Small intestine (tissue), 7 donors: ENCODE results near the gene PALLD. TPM values are rescaled to one million over a fixed set of nuclear protein-coding genes. Genes with fewer than 3 reads are reported as not detected.

Experiments used
- DNase-seq, 2 donors: peaks; one replicate each; pipeline versions ENCODE4 v3.0.0 to v3.0.0-alpha.2; 2013
- FAIRE-seq: peaks from 2 replicates; lab custom pipeline; 2012; peaks lifted over from hg19 to GRCh38; lab: Jason Lieb, UNC
- H3K27ac ChIP-seq, 3 donors: one replicate each; pipeline ENCODE4 v1.5.1; 2013; ENCODE audit warnings: low read length in 2 of 3, mild to moderate bottlenecking in 2 of 3, control low read depth in 1 of 3, inconsistent platforms in 1 of 3, low read depth in 1 of 3, moderate library complexity in 1 of 3
- H3K27me3 ChIP-seq, 3 donors: one replicate each; pipeline ENCODE4 v1.6.1; 2013; ENCODE audit warnings: low read length in 3 of 3, inconsistent platforms in 1 of 3; ENCODE audit not compliant: control insufficient read depth in 3 of 3, insufficient read depth in 3 of 3
- H3K36me3 ChIP-seq, 3 donors: one replicate each; pipeline ENCODE4 v1.6.1; 2013; ENCODE audit warnings: low read length in 3 of 3, inconsistent platforms in 1 of 3, low read depth in 1 of 3, mild to moderate bottlenecking in 1 of 3, moderate library complexity in 1 of 3; ENCODE audit not compliant: control insufficient read depth in 3 of 3, insufficient read depth in 2 of 3
- H3K4me1 ChIP-seq, 3 donors: one replicate each; pipeline ENCODE4 v1.6.1; 2013; ENCODE audit warnings: low read length in 2 of 3, inconsistent platforms in 1 of 3, low read depth in 1 of 3, mild to moderate bottlenecking in 1 of 3, moderate library complexity in 1 of 3; ENCODE audit not compliant: control insufficient read depth in 3 of 3, insufficient read depth in 2 of 3
- H3K4me3 ChIP-seq, 3 donors: one replicate each; pipeline ENCODE4 v1.5.1; 2013; ENCODE audit warnings: low read length in 3 of 3, control low read depth in 1 of 3, inconsistent platforms in 1 of 3, low read depth in 1 of 3, mild to moderate bottlenecking in 1 of 3, moderate library complexity in 1 of 3
- H3K9me3 ChIP-seq, 2 donors: one replicate each; pipeline ENCODE4 v1.6.1; 2013; ENCODE audit warnings: low read depth in 1 of 2, low read length in 1 of 2; ENCODE audit not compliant: control insufficient read depth in 2 of 2, insufficient read depth in 1 of 2
- WGBS, 3 donors: extraction: QIAGEN DNeasy Blood & Tissue Kit; methylation state at CpG; one replicate each; pipeline ENCODE4 v1.1.7; 2013; 5-methylcytosine and 5-hydroxymethylcytosine counted together
- polyA plus RNA-seq, 4 donors: library from polyadenylated mRNA; stranded (reverse) in 3 of 4; unstranded in 1 of 4; fragments of 200-250 nt in 3 of 4; fragments of 120-200 nt in 1 of 4; gene quantifications; one replicate each; pipeline versions ENCODE4 v1.2.1 to v1.2.3, GENCODE V29; 2013
- donor health status: healthy with polysubstance abuse.
- donor health status: control.
- donor health status: control.
- donor health status: Bipolar disorder and iron deficiency.
- donor health status: healthy.

PALLD gene
- polyA plus RNA-seq, 4 donors, result 31.3 to 58.9 (median 38.0) TPM

DNA sequence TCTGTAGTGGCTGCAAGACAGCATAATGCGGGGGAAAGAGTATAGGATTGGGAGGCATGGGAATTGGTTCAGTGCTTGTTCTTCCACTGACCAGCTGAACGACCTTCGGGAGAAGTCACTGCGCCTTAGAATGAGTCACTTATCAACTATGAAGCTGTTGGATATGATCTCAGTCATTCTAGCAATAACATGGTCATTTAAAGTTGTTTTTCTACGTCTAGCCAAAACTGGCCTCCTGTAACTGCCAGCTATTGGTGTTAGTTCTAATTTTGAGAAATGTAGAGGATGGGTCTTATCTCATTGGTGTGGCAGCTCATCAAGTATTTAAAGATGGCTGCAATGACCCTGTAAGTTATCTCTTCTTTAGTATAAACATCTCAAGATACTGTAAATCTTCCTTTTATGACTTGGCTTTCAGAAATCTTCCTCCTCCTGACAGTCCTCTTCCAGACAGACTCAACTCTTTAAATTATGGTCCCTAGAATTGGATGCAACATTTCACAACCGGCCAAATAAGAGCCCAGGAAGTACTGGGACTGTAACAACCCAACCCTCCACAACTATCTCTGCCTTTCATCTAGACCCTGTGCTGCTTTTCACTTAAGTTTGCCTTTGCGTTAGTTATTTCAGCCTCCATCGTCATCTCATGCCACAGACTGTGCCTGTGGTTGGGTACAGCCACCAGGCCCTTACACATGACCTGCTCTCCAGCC, 269.9 kb downstream of the PALLD start:
- Histone ChIP-seq H3K27me3 (no peaks in the 10 kb centered on the region), H3K9me3 (no peaks in the 10 kb centered on the region), H3K4me3 (no peak overlapping the region), H3K36me3 (no peaks in the 10 kb centered on the region), H3K4me1 (peaks cover 8 to 12% (median 9%) of the 10 kb centered on the region in 3 donors), H3K27ac (peak overlapping the region in 2 of 3 donors; percentile 75 to 81)
- DNase-seq (peak in 1 of 2 donors; percentile 71), FAIRE-seq (no peak)
- 53 to 59% (median 57%) methylated on average over 8 of the region's 8 CpGs for WGBS, 3 donors

DNA sequence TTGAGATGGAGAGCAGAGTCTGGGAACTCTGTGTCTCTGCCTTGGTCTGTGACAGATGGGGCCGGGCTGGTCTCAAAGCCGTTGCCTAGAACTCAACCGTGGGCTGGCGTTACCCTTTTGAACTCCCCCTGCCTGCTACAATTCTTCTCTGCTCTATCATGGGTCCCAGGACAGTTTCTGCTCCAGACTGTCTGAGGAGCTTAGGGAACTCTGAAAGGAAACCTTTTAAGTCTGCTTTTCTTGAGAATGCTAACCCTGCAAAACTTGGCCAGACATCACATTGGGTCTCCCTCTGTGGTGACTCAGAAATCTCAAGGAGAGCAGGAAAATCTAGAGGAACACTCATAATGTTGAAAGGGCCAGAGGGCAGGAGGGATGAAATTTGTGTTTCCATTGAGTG, 272.6 kb downstream of the PALLD start:
- Histone ChIP-seq H3K4me1 (peaks cover 9 to 14% (median 13%) of the 10 kb centered on the region in 3 donors), H3K4me3 (no peak overlapping the region), H3K27me3 (no peaks in the 10 kb centered on the region), H3K9me3 (no peaks in the 10 kb centered on the region), H3K36me3 (no peaks in the 10 kb centered on the region), H3K27ac (peak overlapping the region in 1 of 3 donors; percentile 34)
- DNase-seq, result no peak
- FAIRE-seq, result no peak
- WGBS, 3 donors, result 51 to 78% (median 71%) methylated on average over 4 of the region's 4 CpGs

DNA sequence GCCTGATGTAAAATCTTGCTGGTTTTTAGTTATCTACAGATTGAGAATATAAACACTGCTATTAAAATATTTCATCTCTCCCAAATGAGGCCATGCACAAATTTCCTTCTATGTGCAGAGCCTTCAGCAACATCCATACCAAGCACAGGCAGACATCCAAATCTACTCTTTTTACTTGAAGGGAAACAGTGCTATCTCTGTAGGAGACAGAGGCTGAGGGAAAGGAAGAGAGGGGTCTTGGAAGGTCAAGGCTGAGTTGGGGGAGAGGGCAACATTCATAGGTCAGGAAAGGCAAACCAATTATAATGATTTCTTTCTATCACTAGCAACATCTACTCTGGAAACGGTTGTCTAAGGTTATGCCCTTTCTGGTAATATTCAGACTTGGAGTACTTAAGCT, 273.0 kb downstream of the PALLD start:
- Histone ChIP-seq H3K4me3 (no peak overlapping the region), H3K9me3 (no peaks in the 10 kb centered on the region), H3K36me3 (no peaks in the 10 kb centered on the region), H3K4me1 (peaks cover 9 to 14% (median 13%) of the 10 kb centered on the region in 3 donors), H3K27me3 (no peaks in the 10 kb centered on the region), H3K27ac (peak overlapping the region in 1 of 3 donors; percentile 32)
- no peak for DNase-seq
- no peak for FAIRE-seq
- WGBS, 3 donors, result 36 to 77% (median 59%) methylated on average over 1 of the region's 1 CpG

DNA sequence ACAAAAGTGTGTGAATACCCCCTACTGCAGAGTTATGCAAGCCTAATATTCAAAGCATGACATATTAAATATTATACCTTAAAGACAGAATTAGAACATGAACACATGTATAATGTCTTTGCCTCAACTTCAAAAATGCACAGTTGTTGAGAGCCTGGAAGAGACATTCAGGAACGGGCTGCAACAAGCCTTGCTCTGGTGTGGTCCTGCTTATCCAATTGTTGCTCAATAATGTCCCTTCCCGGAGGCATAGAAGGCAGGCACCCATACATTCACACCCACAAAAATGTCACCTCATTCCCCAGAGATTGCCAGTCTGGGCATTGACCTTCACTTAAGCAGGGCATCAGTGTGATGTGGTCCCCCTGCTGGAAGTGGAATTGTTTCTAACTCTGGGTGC, 274.4 kb downstream of the PALLD start:
- Histone ChIP-seq H3K27me3 (no peaks in the 10 kb centered on the region), H3K4me3 (no peak overlapping the region), H3K36me3 (no peaks in the 10 kb centered on the region), H3K4me1 (peaks cover 6 to 14% (median 6%) of the 10 kb centered on the region in 3 donors), H3K27ac (no peak overlapping the region), H3K9me3 (no peaks in the 10 kb centered on the region)
- no peak for FAIRE-seq
- peak; percentile 16 to 32 for DNase-seq
- WGBS, 3 donors, result 42 to 73% (median 60%) methylated on average over 2 of the region's 2 CpGs

DNA sequence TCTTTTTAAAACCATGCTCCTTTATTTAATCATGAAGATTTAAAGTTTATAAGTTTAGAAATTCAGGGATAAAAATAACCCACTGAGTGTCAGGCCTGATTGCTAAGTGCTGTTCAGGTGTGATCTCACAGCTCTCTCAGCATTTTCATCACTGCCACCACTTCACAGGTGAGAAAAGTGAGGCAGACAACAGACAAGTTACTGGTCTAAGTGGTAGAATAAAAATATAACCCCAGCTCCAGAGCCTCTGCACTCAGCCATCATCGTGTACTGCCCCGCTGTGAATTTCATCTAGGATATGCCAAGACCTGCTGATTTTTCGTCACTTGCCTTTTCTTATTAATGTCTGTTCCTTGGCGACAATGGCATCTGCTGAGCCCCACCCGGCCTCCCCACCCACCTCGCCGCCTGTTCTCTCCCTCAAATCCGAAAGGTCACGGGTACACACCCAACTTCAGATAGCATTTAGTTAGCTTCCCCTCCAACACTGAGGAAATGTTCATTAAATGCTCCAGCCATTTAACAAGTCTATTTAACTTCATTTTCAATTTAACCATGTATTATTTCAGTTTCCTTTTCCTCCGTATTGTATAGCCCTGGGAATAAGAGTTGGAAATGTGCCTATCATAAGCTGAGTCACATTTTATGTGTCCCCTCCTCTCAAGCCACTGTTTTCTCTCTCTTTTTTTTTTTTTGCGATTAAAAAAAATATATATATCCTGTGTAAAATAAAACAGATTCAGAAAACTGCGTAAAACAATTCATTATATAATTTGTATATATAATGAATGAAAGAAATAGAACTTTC, 276.7 kb downstream of the PALLD start:
- WGBS, 3 donors, result 16 to 61% (median 43%) methylated on average over 12 of the region's 12 CpGs
- peaks cover 0 to 5% of the 10 kb centered on the region in 2 donors for H3K9me3 ChIP-seq
- peak overlapping the region in 2 of 3 donors; percentile 1 to 40 for H3K4me3 ChIP-seq
- FAIRE-seq (no peak), DNase-seq (peak; percentile 46 to 81)
- H3K27me3 ChIP-seq, result no peaks in the 10 kb centered on the region
- no peaks in the 10 kb centered on the region for H3K36me3 ChIP-seq
- peak overlapping the region in 2 of 3 donors; percentile 36 to 75 for H3K27ac ChIP-seq
- peaks cover 3 to 10% (median 6%) of the 10 kb centered on the region in 3 donors for H3K4me1 ChIP-seq

DNA sequence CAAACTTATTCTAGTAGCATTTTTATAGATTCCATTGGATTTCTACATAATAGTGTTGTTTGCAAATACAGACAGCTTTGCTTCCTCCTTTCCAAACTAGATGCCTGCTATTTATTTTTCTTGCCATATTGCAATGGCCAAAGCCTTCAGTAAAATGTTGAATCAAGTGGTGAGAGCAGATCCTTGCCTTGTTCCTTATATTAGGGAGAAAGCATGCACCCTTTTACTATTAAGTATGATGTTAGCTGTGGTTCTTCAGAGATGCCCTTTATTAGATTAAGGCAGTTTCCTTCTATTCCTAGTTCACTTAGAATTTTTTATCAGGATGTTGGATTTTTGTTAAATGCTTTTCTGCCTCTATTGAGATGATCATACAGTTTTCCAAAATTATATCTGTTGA, 279.5 kb downstream of the PALLD start:
- Histone ChIP-seq H3K4me1 (peaks cover 1 to 6% (median 2%) of the 10 kb centered on the region in 3 donors), H3K4me3 (no peak overlapping the region), H3K27me3 (no peaks in the 10 kb centered on the region), H3K27ac (no peak overlapping the region), H3K9me3 (peaks cover 0 to 5% of the 10 kb centered on the region in 2 donors), H3K36me3 (no peaks in the 10 kb centered on the region)
- no peak for DNase-seq
- no peak for FAIRE-seq

DNA sequence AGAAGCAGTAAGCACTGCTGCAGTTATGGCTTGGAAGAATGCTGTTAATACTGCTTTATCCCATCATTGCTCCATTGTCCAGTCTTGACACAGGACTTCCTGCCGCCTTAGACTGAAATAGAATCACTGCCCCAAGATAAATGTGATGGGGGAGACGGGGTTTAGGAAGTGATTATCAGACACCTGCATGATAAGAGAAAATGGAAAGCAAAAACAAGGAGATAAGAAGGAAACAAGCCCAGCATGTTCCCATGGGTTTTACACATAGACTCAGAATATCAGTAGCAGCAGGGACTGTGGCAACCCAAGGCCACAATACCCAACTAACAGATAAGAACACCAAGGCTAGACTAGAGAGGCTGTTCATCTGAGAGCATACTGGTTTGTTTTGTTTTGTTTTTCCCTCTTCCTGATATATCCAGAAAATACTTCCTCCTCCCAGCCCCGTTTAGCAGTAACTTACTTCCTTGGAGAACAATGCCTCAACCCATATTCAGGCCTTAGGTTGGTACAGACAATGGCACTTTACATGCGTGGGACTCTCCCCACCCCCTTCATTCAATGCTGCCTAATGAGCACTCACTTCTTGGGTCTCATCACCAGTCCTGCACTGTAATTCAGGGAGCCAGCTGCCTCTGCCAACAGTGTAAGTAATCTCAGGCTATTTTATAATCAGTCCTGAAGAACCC, 280.6 kb downstream of the PALLD start:
- H3K27me3 ChIP-seq, result no peaks in the 10 kb centered on the region
- FAIRE-seq (no peak), DNase-seq (no peak)
- H3K4me3 ChIP-seq, result no peak overlapping the region
- peaks cover 1 to 3% (median 2%) of the 10 kb centered on the region in 3 donors for H3K4me1 ChIP-seq
- no peaks in the 10 kb centered on the region for H3K36me3 ChIP-seq
- 23 to 47% (median 28%) methylated on average over 4 of the region's 4 CpGs for WGBS, 3 donors
- H3K9me3 ChIP-seq, result peaks cover 0 to 5% of the 10 kb centered on the region in 2 donors
- H3K27ac ChIP-seq, result no peak overlapping the region

DNA sequence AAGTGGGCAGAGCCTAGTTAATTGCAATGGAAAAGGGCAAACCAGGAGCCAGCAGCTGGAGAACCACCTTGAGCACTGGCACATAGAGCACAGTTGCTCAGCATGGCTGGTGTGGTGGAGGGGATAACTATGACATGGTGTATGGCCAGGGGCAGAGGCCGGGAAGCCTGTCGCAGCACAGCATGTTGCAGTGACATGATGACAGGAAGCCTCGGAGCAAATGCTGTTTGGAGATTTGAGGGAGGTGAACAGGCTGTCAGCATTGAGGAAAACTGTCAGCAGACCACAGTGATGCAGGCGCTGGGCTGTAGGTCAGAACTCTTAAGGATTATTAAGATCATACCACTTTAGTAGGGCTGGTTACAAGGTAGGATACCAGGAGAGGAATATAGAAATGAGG, 284.5 kb downstream of the PALLD start:
- Histone ChIP-seq H3K27me3 (no peaks in the 10 kb centered on the region), H3K4me3 (no peak overlapping the region), H3K27ac (no peak overlapping the region), H3K9me3 (peaks cover 0 to 5% of the 10 kb centered on the region in 2 donors), H3K4me1 (no peaks in the 10 kb centered on the region), H3K36me3 (no peaks in the 10 kb centered on the region)
- no peak for DNase-seq
- FAIRE-seq, result no peak
- WGBS, 3 donors, result 89 to 93% (median 89%) methylated on average over 4 of the region's 4 CpGs
